GM18508 (cell line): Measurements from ENCODE around the gene WASF2.
"Not testable (repeated sequence)": the region's sequence is repeated elsewhere in the genome, so short reads cannot be mapped to it uniquely, and the experiment has no call there.

Source experiments
- ATAC-seq: cut with Tn5 transposase; IDR thresholded peaks from one replicate; pipeline ENCODE4 v1.9.1; 2021; ENCODE audit warnings: moderate number of reproducible peaks; ENCODE audit not compliant: insufficient read depth, unreplicated experiment

Gene WASF2

DNA sequence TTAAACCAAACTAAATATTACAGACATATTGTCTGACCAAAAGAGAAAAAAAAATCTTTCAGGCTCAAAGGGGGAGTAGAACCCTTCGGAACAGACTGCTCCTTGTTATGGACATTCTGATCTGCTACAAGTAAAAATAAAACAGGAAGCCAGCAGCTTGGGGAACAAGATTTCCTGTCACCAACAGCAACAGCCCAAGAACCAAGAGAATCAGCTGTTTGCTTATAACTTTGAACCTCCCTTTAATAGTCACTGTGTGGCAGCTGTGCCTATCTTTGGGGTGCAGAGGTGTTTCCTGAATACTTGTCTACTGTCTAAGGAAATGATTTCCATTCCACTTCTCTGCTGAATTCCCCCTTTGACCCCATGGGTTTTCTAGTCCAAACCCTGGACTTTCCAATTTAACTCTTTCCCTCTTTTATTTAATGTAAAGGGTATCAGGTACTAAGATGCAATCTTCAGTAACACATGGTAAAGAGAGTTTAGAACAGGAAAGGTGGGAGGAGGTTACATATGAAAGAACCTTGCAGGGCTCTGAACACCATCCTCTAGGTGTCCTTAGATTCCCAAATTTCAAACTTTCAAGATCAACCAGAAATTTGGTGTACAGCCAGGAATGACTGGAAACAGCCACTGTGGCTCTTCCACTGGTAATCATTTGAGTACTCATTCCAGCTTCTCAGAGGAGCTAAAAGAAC lies 58.9 kb downstream of the WASF2 start:
- ATAC-seq, result no peak

DNA sequence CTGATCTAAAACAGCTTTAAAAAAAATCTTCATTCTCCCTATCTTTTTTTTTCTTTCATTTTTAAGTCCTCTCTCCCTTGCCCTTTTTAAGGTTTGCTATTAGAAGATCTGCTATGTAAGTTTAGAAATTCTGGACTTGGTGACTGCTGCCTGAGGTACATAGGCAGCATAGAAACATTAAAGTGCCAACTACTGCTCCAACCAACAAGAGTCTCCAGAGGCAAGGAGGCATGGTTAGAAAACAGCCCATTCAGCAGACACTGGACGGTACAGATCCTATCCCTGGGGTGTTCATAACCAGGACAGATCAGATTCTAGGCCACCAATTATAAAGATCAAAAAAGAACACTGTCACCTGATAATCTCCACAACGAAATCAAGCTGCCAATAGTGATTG lies 60.9 kb downstream of the WASF2 start:
- no peak for ATAC-seq

DNA sequence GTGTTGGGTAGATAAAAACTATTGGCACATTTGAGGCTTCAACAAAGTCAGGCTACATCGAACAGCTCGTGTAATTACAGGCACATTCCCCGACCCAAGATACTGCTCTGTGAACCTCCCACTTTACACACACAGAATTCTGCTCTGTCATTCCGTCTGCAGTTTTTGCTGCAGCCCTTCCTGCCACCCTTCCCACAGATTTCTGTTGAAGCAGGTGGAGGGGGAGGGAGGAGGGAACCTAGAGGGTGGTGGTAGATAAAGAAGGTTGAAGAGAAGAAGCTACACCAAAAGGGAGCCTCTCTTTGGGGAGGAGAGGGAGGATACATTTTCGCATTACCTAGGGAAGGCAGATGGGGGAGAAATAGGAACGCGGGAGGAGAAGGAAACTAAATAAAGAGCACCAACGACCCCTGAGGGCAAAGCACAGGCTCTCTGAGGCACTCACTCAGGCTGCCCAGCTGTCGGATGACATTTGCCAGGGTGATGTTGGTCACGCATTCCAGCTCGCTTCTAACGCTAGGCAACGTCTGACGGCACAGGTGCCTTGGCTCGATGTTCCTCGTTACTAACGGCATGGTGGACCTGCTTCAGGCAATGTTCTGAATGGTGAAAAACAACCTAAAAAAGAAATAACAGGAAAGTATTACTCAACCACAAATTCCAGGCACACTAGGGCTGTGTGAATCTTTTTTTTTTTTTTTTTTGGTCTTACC lies 61.5 kb downstream of the WASF2 start:
- ATAC-seq, result no peak

DNA sequence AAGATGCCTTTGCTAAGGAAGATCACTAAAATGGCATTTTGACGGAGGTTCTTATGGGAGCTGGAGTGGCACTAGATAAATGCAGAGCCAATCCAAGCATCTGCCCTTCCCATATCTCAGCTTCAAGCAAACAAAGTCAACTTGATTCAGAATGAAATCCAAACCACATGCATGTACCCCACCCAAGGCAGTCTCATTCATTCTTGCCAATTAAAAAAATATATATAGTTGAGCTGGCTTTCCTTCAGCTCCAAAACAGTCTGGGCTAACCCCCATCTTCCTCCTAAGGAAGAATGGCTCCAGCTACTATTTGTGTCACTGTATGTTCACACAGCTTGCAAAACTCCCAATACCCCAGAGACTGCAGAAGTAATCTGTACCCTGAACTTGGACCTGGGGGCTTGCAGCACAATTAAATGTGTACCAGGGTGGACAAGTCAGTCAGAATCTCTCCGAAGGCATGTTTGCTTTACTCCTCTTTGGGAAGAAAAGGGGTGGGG lies 62.1 kb downstream of the WASF2 start:
- no peak for ATAC-seq

DNA sequence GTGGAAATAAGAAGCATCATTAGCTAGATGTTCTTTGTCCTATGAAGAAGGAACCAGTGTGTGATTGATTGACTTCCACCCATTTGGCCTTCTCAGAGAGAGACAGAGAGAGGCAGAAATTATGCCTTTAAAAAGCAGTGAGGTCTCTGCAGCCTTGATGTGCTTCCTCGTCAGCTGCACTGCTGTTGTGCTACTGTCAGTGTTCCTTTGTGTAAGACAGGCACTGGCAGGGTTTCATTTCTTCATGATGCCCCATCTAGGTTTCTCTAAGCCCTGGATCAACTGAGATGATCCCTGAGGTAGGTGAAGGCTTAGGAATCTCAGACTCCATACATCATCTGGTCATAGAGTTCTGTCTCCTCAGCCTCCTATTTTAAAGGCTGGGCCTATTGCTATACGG lies 62.6 kb downstream of the WASF2 start:
- ATAC-seq, result no peak

DNA sequence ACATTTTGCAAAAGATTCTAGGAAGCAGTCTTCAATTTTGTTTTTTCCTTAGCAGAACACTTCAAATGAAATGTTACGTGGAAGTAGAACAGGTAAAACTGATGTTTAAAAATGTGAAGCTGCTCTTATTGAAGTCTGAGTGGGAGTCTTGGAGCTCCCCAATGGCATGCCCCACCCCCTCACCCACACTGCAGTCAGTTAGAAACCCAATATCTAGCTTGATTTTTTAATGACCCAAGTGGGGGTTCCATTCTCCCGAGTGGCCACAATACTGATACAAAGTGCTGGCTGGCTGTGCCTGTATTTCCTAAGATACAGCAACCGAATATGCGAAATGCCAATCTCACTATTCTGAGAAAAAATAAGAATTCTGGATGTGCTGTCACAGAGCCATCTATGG lies 66.3 kb downstream of the WASF2 start:
- ATAC-seq, result no peak

DNA sequence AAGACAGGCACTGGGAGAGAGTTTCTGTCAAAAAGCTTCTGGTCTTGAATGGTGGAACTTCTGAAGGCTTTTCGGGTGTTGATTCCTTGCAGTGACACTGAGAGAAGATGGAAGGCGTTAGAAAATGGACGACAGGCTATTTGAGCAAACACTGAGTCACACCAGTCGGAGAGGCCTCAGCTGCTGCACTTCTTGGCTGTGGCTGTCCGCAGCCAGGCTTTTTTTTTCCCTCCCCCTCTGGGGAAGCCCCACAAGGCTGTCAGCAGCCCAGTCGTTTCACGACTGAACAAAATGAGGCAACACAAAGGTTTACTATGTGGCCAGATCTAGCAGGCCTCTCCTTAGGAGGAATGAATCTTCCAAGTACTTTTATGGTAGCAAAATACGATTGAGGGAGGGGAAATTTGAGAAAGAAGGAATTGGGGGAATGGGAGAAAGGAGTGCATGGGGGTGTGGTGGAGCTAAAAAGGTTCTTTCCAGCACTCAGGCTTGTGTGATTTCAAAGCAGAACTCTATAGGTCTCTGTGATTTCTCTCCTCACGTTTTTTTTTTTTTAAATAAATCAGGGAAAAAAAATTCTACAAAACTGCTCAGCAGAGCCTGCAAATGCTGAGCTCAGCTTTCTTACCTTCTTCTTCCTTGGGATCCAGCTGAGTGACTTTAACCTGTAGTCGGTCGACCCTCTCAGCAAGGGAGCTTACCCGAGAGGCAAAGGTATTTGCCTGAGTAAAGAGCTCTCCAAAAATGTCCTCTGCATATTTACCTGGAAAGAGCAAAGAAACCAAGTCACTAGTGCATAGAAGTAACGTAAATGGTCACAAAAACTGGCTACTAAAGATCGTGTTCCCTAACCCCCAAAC lies 71.4 kb downstream of the WASF2 start:
- no peak for ATAC-seq

DNA sequence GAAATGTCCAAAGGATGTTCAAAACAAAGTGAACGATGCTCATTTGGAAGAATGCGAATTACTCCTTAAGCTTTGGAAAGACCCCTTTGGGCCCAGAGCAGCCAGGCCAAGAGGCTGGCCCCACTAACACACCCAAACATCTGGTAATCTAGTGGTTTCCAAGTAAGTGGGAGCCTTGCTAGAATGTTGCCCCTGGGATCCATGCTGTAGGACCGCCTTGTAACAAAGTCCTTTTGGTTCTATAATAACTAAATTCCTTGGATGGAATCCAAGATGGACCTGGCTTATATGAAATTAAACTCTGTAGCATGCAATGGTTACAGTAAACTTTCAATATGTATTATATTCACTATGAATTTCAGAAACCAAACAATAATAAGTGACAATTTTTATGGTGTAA lies 72.3 kb downstream of the WASF2 start:
- ATAC-seq, result no peak

DNA sequence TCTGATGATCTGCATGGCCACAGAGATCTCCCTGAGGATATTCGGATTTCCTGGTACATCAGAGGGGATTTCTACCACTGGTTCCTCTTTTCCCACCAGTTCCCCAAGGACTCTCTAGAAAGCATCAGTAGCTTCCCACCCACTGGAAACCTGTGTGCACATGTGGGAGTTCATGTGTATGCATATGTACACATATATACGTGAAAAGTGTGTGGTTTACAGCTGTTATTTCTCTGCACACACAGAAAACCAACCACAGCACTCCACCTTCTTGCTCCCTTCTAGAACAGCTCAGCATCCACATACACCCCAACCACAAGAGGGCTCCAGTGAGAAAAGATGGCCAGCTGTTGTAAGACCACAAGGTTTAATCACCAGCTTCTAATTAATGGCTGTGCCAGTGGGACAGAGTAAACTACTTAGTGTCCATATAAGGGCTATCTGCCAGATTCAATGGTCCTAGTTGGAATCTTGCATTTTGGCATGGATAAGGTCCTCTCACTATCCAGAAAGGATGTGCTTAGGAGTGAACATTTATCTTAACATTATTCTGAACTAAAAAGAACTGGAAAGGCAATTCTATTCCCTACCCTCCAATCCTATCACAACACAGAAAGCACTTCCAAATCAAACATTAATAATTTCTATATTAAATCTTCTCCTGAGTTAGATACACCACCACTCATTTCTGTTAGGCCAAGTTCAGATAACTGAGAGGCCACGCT lies 73.4 kb downstream of the WASF2 start:
- ATAC-seq, result no peak

DNA sequence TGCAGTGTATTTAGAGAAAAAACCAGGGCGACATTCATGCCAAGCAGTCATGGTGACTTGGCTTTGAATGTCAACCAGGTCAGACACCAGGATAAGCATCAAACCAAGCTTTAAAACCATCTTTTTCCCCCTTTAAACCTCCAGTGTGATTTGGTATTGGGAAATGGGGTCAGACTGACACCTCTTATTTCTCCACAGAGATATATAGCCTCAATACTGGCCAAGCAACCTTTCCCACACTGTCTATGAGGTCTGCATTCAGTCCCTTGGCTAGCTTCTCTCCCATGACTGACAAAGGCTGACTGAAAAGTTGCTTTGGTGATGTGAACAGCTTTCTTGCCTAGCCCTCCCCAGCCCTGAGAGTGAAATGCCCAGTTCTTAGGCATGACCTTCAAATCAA lies 75.9 kb downstream of the WASF2 start:
- no peak for ATAC-seq

DNA sequence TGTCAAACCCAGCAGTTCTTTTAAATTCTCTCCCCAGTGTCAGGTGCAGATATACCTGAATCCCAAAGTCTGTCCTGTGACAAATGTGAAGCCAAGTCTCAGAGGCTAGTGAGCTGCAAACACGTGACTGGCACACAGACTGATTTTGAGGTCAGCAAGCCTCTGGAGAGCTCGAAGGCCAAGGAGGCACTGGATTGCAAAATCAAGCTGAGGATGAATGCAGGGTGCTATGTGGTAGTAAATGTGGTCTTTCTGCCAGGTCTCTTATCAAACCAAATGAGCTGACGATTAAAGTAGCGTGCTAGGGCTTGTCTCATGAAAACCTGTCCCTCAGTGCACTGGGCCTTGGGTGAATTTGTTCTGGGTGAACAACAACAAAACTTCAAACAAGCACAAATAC lies 77.0 kb downstream of the WASF2 start:
- ATAC-seq, result no peak

DNA sequence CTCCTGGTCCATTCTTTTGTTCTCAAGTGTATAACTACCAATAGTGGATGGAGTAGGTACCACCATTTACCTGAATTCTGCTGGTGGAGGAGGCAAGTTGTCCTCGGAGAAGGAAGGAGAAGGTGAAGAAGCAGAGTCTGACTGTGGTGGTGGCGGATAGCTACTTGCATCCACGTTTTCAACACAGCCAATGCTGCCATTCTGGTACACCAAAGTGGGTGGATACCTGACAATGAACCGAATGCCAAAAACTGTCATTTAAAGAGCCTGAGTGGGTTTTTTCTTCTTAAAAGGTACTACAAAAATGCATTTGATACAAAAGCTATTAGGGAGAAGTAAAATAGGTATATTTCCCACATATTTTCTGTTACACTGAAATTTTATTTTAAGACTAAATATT lies 77.5 kb downstream of the WASF2 start:
- ATAC-seq, result no peak

DNA sequence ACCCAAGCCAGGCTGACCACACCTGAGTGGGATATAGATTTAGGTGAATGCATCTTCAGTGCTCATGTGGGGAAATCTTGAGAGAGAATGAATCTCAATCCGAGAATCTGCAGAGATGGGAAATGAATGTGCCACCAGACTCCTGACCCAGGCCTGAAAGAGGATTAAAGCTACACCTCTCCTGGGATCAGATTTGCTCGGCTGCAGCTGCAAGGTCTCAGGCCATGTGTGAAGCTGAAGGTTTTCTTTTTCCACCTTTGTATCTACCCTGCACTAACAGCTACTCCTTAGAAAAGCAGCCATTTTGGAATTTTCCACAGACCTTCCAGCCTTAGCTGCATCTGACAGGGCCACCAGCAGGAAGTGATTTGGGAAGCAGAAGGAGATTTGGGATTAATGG lies 79.3 kb downstream of the WASF2 start:
- ATAC-seq, result no peak

DNA sequence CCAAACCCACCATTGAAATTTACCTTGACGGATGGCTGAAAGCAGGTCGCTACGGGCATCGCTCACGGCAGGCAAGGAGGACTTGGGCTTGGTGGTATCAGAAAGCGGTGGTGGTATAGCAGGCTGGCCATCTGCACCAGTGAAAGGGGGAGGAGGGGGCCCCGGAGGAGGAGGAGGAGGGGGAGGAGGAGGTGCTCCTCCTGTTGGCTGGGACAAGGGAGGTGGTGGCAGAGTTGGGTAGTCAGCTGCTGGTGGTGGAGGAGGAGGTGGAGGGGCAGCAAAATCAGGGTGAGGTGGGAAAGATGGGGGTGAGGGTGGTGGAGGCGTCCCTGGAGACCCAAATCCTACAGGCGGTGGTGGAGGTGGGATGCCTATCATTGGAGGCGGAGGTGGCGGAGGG lies 80.3 kb downstream of the WASF2 start:
- no peak for ATAC-seq

DNA sequence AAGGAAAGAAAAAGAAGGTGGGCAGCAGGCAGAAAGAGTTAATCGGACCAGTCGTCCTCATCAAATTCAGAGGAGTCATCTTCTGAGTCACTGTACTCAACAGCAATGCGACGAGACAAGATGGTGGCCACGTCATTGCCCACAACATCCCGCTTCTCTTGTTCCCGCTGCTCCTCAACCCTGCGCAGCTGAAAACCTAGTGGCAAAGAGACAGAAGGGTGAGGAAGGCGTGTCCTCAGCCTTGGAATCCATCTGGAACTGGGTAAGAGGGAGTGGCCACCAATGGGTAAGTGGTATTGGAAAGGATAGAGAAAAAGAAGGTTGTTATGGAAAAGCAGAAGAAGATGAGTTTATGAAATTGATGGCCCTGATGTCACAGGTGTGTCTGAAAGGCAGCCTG lies 81.8 kb downstream of the WASF2 start:
- ATAC-seq, result no peak

DNA sequence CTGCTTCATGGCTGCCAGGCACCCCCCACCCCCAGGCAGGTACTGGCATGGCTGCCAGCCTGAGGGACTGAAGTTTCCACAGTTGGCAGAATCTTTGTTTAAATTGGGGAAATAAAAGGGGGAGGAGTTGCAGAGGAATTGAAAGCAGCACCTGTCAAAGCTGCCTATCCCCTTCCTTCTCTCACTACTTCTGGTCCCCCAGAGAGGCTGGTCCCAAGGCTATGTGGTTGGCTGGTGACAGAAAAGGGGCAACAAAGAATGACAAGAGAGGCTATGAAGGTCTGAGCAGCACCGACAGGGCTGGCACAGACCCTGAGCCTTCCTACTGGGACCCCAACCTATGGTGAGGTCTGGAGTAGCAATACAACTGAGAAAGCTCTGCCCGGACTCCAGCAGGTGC lies 83.2 kb downstream of the WASF2 start:
- ATAC-seq, result not testable (repeated sequence)

DNA sequence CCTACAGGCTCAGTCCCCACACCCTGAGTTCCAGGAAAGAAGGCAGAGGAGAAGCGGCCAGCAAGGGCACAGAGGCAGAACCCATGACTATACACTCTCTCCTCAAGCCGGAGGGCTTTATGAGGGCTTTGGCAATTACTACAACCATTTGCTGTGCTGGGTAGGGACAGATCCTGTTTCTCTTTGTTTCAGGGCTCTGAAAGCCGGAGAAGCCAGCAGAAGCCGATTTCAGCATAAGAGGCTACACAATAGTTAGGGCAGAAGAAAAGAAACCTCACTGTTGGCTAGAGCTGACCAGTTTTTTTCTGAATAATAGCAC lies 83.6 kb downstream of the WASF2 start:
- no peak for ATAC-seq

DNA sequence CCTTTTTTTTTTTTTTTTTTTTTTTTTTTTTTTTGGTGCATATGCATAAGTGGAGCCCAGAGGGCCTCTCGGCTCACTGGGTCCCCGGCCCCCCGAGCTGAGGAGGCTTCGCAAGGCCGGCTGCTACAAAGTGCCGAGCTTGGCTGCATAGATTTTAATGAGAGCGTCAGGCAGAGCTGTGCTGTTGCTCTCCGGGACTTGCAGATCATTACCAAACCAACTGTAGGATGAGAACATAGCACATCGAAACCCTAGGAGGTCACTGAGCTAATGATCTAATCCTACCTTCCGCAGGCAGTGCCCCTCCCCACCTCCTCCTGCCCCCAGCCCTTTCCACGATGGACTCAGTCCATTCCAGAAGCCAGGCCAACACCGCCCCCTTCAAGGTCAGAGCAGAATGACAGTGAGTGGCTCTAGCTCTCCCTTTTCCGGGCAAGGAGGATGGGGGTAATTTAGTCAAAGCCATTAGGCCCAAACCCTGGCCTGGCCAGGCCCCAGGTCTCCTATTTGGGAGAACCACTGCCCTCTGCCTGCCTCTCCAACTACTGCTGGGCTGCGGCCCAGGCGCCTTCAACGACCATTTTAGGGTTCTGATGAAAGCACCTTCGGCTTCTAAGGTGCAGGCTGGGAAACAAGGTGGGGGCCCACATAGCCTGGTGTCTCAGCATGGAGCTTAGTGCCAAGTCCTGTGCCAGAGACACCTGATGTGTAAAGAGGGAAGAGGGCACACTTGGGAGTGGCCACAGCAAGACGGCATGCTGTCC lies 84.2 kb downstream of the WASF2 start:
- ATAC-seq, result not testable (repeated sequence)

DNA sequence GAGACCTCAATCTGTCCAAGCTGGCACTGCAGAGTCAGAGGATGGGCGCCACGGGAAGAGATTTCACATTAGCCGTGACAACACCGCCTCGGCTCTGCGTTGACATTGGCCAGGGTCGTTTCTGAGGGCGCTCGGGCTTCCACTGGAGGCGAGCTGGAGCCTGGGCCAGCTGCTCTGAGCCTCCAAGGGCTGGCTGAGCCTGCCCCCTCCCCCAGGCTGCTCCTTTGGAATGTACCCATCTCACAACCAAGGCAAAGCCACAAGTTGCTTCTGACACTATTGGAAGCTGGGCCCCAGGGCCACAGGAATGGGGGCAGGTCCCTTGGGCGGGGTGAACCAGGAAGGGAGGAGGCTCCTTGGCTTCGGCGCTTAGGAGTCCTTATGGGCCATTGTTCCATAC lies 84.9 kb downstream of the WASF2 start:
- no peak for ATAC-seq

DNA sequence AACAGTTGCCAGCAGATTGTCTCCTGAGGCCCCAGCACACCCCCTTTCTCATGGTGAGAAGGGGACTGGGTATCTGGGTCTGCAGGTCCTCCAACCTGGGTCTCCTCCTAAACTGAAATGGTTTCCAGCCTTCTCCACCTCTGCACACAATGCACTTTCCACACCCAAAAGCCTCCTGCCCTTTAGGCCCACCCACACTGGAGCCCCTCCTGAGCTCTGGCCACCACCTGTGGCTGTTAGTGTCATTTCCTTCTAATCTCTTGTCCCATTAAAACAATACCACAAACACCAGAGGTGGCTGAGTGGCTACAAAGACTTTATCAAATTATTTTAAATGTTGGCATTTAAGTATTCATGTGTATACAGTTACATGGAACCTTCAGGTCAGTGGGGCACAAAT lies 86.0 kb downstream of the WASF2 start:
- no peak for ATAC-seq
